ENCODE data around the gene GPD1L.
"Not testable (repeated sequence)": the region's sequence is repeated elsewhere in the genome, so short reads cannot be mapped to it uniquely, and the experiment has no call there.

Gene GPD1L
- 29.1 to 32.2 reads per million in 2 donors for total RNA-seq

DNA sequence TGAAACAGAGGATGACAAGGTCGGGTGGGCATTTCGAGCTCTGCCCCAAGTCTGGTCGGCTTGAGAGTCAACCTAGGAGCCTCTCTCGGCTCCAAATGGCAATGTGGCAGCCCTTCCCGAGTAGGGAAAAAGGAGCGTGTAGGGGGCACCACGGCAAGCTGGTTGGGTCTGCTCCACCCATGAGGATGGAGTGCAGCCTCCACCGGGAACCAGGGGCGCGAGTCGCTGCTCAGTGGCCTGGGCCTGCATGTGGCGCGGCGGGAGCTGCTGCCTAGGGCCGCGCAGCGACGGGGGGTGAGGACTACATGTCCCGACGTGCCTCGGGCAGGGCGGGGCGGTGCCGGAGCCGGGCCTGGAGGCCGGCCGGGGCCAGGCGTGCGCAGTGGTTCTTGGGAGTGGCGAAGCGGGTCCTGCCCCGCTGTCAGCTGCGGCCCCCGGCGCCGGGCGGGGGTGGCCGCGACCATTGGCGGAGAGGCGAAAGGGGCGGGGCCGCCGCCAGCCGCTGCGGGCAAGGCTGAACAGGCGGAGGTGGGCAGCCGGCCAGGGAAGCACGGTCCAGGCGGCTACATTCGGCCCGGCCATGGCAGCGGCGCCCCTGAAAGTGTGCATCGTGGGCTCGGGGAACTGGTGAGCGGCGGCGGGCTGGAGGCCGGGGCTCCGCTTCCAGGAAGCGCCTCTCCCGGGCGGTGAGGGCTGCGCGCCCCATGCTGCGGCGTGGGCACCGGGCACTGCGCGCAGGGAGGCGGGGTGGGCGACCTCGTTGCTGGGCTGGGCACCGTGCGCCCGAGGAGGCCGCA is at the start of gene GPD1L:
Gene GPD1L, plus strand, starts transcription at position 489 of the 797 bp plus-strand sequence. Its CDS starts 92 bp downstream, at position 581.
- peak; percentile 88 for DNase-seq

DNA sequence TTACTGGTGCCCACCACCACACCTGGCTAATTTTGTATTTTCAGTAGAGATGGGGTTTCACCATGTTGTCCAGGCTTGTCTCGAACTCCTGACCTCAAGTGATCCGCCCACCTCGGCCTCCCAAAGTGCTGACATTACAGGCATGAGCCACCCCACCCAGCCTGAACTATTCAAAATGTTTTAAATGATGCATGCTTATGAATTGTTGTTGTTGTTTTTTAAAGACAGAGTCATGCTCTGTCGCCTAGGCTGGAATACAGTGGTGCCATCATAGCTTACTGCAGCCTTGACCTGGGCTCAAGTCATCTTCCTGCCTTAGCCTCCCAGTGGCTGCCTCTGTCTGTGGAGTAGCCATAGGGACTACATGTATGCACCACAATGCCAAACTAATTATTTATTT is 48.0 kb upstream of the GPD1L start:
- DNase-seq = not testable (repeated sequence)

DNA sequence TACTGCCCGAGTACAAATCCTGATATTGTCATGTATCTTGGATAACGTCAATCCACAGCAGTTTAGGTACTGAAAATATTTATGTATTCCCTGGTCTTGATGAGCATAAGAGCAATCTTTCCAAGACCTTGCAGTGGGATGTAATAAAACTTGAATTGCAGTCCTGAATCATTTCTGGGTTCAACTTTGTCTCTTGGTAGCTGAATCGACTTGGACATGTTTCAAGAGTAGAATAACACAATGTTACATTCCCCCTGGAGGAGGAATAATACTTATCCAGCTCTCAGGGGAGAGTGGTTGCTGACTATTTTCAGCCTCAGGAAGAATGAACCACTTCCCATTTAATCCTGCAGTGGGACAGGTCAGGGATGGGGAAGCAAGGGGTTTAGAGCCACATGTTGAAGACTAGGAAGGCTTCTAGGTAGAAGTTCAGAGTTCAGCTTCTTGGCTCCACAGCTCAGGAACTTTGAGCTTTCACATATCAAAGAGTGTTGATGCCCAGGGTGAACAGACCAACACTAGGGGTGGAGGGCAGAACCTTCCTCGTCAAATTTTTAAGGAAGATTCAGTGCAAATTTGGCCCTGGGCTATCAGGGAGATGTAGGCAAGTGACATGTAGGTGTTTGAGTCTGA is 43.4 kb upstream of the GPD1L start:
- DNase-seq = no peak

DNA sequence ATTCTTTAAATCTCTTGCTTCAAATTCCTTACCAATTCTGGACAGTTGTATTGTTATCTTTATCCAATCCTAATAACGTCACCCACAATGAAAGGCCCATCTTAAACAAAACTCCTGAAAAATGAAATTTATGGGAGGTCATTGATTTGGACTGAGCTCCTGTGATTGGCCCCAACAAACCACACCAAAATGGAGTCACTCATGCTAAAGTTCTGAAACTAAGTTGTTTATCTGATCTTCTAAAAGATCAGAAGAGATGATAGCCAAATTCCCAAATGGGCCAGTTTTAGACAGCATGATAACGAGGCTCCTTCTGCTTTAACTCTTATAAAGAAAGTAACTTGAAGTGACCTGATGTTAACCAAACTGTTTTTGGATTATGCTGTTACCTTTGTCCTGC is 39.7 kb upstream of the GPD1L start:
- no peak for DNase-seq

DNA sequence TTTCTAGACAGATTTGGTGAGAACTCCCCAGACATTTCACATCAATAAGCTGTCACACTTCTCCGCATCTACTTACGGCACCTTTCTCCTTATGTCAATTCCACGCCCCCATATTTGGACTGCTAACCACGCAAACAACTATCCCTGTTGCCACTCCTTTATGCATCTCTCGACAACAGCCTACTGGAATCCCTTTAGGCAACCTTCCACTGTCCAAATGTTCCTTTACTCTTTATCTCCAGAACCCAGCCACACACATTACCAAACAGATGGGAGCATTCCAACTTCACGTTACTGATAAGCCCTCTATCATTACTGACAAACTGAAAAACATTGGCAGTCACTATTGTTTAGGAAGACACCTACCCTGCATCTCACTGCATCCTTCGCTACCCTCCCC is 32.2 kb upstream of the GPD1L start:
- DNase-seq = not testable (repeated sequence)

DNA sequence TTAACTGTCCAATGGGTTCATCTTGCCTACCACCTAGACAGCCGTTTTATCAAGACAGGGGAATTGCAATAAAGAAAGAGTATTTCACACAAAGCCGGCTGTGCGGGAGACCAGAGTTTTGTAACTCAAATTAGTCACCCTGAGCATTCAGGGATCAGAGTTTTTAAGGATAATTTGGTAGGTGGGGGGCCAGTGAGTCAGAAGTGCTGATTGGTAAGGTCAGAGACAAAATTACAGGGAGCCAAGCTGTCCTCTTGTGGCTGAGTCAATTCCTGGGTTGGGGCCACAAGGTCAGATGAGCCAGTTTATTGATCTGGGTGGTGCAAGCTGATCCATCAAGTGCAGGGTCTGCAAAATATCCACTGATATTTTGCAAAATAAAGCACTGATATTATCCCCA is 29.9 kb upstream of the GPD1L start:
- no peak for DNase-seq

DNA sequence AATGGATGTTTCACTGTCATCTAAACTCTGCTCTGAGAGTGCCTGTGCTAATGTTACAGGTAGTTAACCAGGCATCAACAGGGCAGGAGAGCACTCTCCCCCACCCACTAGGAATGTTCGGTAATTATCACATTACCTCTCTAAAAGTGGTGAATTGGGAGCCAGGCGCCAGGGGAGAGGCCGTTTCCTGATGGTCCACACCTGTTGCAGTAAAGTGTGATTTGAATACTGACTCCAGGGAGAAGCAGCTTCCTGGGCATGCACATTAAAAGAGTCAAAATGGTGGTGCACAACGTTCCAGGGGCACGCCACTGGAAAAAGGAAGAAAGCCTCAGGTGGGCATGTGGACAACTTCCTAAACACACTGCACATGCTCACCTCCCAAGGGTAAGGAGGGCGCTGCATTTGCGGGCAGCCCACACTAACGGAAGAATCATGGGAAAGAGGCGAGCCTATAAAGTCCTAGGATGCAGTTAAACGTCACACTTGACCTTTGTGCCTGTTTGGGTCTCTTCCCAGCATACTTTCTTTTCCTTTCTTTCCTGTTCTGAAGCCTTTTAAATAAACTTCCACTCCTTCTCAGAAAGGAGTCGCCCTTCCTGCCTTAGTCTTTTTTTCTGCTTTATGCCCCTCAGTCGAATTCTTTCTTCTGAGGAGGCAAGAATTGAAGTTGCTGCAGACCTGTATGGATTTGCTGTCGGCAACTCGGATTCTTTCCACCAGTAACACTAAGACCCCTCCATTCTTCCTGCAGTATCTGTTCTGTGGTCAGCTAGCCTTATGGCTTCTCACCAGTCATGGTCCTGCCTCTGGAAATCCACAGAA is 28.9 kb upstream of the GPD1L start:
- DNase-seq = no peak

DNA sequence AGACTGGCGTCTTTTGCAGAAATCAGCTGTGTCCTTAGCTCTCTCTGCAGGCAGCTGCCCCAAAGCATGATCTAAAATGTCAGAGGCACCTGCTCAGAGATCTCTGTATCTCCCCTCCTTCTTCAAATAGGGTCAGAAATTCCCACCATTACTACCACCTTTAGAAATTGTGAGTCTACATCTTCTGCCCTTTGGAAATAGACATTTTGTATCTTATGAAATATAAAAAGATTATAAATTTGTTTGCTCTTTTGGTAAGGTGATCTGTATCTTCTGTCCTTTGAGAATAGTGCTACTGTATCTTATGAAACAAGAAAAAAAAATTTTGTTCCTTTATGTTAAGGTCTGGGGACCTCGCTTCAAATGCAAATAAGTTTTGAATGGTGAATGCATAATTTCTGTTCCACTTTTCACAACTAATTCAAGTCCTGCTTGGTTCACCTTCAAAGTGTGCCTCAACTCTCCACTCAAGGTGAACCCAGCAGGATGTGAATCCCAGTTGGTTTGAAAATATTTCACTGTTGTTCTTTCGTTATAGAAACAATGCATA is 28.3 kb upstream of the GPD1L start:
- no peak for DNase-seq

DNA sequence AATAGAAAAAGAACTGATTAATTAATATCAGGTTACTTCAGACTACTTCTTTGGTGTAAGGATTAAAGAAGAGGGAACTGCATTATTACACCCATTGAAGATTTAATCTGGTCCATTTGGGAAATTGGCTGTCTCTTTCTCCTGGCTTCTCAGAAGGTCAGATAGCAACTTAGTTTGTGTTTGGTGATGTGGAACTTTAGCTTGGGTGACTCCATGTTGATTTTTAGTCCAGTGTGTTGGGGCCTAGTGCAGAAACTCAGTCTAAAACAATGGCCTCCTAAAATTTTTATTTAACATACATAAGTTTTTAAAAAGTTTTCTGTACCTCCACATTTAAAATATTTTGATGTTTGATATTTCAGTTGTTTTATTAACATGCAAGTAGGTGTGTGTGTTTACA is 27.6 kb upstream of the GPD1L start:
- DNase-seq = no peak

DNA sequence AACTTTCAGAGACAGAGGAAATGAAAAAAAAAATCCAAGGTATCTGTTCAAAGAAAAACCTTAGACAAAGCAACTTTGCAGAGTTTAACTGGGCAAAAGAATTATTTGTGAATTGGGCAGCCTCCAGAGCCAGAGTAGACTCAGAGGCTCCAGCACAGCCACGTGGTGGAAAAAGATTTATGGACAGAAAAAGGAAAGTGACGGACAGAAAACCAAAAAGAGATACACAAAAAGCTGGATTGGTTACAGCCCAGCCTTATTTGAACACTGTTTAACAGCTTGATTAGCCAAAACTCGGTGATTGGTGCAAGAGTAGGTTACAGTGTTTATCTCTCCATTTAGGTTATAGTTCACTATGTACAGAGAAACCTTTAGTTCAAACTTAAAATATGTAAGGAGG is 23.7 kb upstream of the GPD1L start:
- DNase-seq = no peak

DNA sequence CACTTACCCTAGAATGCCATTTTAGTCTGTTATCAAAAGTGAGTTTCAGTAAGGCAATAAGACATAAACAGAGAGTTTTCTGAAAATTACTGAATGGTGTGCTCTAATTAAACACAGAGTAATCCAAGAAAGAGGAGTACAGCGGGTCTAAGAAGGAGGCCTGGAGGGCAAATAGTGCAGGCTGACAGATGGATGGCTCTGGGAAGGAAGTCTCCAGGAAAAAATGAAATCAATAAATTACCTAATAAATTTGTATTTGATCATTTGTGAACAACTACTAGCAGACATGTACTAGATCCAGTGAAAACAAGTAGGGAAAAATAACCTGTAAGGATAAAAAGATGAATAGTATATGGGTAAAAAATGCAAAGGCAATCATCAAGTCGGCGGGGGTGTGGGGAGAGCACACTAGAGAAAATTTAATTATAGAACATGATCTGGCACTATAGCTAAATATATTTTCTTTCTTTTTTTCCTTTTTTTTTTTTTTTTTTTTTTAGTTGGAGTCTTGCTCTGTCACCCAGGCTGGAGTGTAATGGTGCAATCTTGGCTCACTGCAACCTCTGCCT is 22.6 kb upstream of the GPD1L start:
- DNase-seq = no peak

DNA sequence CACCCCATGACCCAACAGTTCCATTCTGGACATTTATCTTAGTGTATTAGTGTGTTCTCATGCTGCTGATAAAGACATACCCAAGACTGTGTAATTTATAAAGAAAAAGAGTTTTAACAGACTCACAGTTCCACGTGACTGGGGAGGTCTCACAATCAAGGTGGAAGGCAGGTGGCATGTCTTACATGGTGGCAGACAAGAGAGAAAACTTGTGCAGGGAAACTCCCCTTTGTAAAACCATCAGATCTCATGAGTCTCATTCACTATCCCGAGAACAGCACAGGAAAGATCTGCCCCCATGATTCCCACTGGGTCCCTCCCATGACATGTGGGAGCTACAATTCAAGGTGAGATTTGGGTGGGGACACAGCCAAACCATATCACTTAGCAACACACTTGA is 21.6 kb upstream of the GPD1L start:
- no peak for DNase-seq

DNA sequence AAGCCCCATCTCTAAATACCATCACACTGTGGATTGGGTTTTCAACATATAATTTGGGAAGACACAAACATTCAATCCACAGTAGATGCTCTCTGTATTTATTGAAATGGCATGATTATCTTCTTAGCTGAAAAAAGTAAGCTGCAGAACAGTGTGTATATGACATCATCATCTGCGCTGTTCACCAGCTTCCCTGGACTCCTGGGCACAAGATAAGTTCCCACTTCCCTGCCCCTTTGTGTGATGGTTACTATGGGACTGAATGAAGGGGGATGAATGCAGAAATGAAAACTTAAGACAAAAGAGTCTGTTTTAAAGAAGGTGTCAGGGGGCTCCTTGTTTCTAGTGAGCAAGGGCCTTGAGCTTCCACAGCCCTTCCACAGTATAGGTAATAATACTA is 20.0 kb upstream of the GPD1L start:
- DNase-seq = no peak

DNA sequence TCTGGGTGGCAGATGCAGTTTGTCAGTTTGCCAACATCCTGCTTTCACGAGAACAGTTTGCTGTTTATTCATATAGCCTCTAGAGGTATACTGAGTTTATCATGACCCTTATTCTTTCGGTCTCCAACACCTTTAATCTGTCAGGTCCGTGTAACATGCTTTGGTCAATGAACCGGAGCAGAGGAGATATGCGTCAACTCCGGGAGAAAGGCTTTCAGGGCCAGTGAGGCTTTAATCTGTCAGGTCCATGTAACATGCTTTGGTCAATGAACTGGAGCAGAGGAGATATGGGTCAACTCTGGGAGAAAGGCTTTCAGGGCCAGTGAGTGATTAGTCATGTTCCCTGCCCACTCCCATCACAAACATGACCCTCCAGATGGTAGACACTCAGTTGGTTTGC is 16.9 kb upstream of the GPD1L start:
- no peak for DNase-seq

DNA sequence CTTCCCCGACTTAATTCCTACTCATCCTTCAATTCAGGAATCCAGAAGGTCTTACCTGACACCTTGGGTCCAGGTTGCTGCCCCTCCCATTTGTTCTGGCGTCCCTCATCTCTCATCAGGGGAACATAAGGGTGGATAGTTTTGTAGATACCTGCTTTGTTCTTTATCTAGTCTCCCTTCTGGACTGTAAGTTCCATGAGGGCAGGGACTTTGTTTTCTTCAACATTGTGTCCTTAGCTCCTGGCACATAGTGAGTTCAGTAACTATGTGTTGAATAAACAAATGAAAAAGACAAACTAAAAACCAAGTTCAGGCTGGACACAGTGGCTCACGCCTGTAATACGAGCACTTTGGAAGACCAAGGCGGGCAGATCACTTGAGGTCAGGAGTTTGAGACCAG is 13.2 kb upstream of the GPD1L start:
- no peak for DNase-seq

DNA sequence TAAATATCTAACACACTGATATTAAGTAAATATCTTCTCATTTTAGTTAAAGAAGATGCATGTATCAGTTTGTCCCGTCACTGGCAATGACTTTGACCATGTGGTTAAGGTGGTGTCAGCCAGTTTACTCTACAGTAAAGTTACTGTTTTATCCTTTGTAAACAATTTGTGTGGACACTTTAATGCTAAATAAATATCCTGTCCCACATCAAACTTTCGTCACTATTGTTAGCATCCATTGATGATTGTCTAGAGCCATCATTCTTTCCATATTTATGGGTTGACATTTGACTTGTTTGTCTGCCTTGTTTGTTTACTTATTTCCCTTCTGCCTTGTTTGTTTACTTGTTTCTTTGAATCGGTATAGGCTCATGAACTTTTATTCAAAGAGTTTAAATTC is 11.0 kb upstream of the GPD1L start:
- DNase-seq = no peak

DNA sequence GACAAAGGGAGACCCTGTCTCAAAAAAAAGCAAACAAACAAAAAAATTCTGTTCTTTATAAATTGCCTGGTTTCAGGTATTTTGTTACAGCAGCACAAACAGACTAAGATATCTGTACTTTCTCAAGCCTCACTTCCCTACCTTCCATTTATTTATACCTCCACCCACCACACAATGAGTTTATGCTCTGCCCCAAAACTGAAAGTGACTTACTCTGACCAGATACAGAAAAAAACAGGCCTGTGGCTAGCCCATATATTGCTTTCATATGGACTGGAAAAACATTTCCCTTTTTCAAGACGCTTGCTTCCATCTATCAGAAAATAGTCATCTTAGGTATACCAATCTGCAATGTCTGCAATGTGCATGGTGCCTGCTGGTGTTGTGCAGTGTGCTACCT is 8.7 kb upstream of the GPD1L start:
- DNase-seq = no peak

DNA sequence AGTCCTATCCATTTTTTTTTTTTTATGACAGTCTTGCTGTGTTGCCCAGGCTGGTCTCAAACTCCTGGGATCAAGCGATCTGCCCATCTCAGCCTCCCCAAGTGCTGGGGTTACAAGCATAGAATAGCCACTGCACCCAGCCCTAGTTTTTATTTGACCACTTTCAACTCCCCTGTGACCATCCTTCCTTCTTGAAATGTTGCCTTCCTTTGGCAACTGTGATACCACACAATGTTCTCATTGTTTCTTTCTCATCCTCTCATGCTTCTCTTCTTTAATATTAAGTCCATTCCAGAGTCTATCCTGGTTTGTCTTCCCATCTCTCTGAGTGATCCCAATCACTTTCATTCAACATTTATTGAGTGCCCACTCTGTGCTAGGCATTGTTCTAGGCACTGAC is 7.9 kb upstream of the GPD1L start:
- no peak for DNase-seq

DNA sequence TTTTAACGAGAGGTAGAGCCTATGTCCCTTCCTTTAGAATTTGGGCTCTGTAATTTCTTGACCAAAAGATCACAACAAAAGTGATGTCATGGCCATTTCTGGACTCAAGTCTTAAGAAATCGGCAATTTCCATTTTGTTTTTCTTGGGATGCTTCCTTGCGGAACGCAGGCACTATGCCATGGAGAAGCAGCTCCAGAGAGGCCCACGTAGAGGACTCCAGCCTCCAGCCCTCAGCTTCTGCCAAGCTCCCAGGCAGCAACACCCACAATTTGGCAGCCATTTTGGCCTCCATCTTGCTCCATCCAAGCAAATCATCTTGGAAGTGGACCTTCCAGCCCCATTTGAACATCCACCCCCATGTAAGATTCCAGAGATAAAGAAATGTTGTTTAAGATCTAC is 6.0 kb upstream of the GPD1L start:
- no peak for DNase-seq

DNA sequence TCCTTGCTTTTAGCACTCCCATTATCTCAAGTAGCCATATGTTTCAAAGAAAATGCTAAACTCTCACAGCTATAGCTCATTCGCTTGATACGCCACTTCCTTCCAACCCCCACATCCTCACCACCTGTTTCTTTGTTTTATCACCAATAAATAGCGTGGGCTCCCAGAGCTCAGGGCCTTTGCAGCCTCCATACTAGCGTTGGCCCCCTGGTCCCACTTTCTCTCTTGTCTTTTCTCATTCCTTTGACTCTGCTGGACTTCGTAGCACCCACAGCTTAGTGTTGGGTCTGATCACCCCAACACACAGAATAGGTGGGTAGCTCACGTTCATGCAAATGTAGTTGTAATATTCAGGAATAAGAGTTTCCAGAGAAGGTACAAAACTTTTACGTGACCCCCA is 4.1 kb upstream of the GPD1L start:
- DNase-seq = no peak

DNA sequence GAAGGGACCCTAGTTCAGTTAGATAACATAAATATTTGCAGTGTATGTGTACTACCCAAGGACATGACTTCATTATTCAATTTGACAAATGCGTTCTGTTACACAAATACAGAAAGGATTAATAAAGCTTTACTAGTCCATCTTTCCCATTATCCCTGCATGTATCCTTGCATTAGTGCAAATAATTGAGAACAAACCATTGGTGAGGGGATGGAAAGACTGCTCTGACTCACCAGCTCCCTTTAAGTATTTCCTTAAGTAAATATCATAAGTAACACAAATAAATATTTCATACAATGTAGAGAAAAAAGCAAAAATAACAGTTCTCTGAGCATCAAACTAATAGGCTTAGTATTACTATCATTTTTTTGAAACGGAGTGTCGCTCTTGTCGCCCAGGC is 1.9 kb upstream of the GPD1L start:
- DNase-seq = no peak

DNA sequence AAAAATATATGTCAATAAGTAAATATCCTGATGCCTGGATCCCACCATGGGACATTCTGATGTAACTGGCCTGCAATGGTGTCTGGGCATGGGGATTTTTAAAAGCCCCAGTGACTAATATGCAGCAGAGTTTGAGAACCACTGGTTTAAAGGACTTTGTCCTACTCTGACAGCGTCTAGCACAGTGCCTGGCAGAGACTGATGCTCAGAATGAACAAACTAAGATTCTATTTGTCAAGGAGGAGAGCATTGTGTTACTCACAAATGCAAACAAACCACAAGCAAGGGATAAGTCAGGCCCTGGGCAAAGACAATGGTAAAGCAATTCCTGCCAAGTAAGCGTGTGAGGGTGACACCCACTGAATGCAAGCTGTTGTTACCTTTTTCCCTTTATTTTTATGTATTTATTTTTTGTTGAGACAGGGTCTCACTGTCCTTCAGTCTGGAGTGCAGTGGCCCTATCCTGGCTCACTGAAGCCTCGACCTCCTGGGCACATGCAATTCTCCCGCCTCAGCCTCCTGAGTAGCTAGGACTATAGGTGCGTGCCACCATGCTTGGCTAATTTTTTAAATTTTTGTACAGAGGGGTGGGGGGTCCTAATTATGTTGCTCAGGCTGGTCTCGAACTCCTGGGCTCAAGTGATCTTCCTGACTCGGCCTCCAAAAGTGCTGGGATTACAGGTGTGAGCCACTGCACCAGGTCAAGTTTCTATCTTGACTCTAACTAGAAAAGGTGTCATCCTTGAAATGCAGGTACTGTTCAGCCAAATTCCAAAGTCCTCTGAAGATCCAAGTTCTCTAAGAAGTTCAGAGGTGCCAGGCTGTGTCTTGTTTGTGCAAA is 909 bp upstream of the GPD1L start:
- no peak for DNase-seq

All from activated gamma-delta T cell (primary cell).